Measurements from ENCODE around the gene NPIPA3.
"Not testable (repeated sequence)": the region's sequence is repeated elsewhere in the genome, so short reads cannot be mapped to it uniquely, and the experiment has no call there.

GRCh38 chr16:14685870-14686793 is 17.1 kb upstream of the NPIPA3 start:
- TF ChIP-seq CTCF (IDR thresholded peaks at IDR 0.05; ENCODE audit: control extremely low read depth in 1 of 3, insufficient read depth in 1 of 3, low read depth in 1 of 3, low read length in 3 of 3); POLR2AphosphoS5 (IDR thresholded peaks at IDR 0.05; ENCODE audit: low read depth, low read length); NRF1 (IDR thresholded peaks at IDR 0.05; ENCODE audit: low read depth, low read length); POLR2A (IDR thresholded peaks at IDR 0.05; ENCODE audit: control extremely low read depth in 1 of 2, low read depth in 2 of 2, low read length in 2 of 2); EZH2 (IDR thresholded peaks at IDR 0.05; ENCODE audit: low read depth, low read length, severe bottlenecking); TAF1 (IDR thresholded peaks at IDR 0.05; ENCODE audit: low read depth, low read length); FOSL1 (IDR thresholded peaks at IDR 0.05; ENCODE audit: insufficient read depth, low read depth, low read length); ATF3 (IDR thresholded peaks at IDR 0.05; ENCODE audit: insufficient read depth, low read depth, low read length): not testable (repeated sequence)

Data from H1 (cell line).